ENCODE measurements around the gene HNRNPDL.

DNA sequence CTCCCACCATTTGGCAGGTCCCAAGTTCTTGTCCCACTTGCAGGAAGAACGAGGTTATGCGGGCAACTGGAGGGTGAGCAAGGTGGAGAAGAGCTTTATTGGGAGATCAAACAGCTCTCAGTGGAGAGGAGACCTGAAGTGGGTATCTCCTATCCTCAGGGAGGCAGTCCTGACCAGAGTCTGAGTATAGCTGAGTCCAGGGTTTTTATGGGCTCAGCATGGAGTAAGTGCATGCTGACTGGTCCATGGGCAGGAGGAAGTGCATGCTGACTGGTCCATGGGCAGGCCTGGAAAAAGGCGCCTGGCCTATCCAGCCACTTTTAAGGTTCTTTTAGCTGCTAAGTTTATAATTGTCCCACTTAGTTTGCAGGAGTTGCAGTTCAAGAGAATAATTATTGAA, 49.0 kb downstream of the HNRNPDL start:
- TF ChIP-seq, protein P1, sequence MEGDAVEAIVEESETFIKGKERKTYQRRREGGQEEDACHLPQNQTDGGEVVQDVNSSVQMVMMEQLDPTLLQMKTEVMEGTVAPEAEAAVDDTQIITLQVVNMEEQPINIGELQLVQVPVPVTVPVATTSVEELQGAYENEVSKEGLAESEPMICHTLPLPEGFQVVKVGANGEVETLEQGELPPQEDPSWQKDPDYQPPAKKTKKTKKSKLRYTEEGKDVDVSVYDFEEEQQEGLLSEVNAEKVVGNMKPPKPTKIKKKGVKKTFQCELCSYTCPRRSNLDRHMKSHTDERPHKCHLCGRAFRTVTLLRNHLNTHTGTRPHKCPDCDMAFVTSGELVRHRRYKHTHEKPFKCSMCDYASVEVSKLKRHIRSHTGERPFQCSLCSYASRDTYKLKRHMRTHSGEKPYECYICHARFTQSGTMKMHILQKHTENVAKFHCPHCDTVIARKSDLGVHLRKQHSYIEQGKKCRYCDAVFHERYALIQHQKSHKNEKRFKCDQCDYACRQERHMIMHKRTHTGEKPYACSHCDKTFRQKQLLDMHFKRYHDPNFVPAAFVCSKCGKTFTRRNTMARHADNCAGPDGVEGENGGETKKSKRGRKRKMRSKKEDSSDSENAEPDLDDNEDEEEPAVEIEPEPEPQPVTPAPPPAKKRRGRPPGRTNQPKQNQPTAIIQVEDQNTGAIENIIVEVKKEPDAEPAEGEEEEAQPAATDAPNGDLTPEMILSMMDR (conservative IDR thresholded peaks at IDR 0.05), result no peak
- no peak for TF ChIP-seq EZH2 (IDR thresholded peaks at IDR 0.05; ENCODE audit: low read depth)
